NCI-H82 treated with DMSO at 0.1 percent for 48 hours (cell line): ENCODE data around the gene CPZ.
"Not testable (repeated sequence)": the region's sequence is repeated elsewhere in the genome, so short reads cannot be mapped to it uniquely, and the experiment has no call there.

Source experiments
- DNase-seq: peaks from one replicate; lab custom pipeline; 2025; ENCODE audit not compliant: unreplicated experiment; lab: John Stamatoyannopoulos, UW

The CPZ gene

GRCh38 chr4:8608714-8609391 lies 16.3 kb downstream of the CPZ start:
- no peak for DNase-seq

GRCh38 chr4:8609406-8609805 lies 16.8 kb downstream of the CPZ start:
- DNase-seq: no peak

GRCh38 chr4:8609824-8610350 lies 17.3 kb downstream of the CPZ start:
- no peak for DNase-seq

- DNase-seq: no peak
Observed at GRCh38 chr4:8610858-8611616, 18.5 kb downstream of the CPZ start.

GRCh38 chr4:8612646-8613045 lies 20.1 kb downstream of the CPZ start:
- DNase-seq: no peak

GRCh38 chr4:8613421-8614364 lies 21.1 kb downstream of the CPZ start:
- DNase-seq: no peak

- DNase-seq: no peak
Observed at GRCh38 chr4:8614365-8615193, 22.0 kb downstream of the CPZ start.

- DNase-seq: no peak
Observed at GRCh38 chr4:8615366-8615765, 22.8 kb downstream of the CPZ start.

GRCh38 chr4:8615921-8616787 lies 23.6 kb downstream of the CPZ start:
- DNase-seq: no peak

GRCh38 chr4:8616831-8617230 lies 24.3 kb downstream of the CPZ start:
- DNase-seq: no peak

- DNase-seq: no peak
Observed at GRCh38 chr4:8617486-8618040, 25.0 kb downstream of the CPZ start.

GRCh38 chr4:8618421-8618820 lies 25.9 kb downstream of the CPZ start:
- DNase-seq: no peak

- no peak for DNase-seq
Observed at GRCh38 chr4:8618961-8619720, 26.6 kb downstream of the CPZ start.

- DNase-seq: not testable (repeated sequence)
Observed at GRCh38 chr4:8621135-8621534, 28.6 kb downstream of the CPZ start.

GRCh38 chr4:8624601-8625272 lies 32.2 kb downstream of the CPZ start:
- DNase-seq: not testable (repeated sequence)

GRCh38 chr4:8630240-8630905 lies 37.8 kb downstream of the CPZ start:
- DNase-seq: not testable (repeated sequence)

GRCh38 chr4:8631896-8632295 lies 39.3 kb downstream of the CPZ start:
- not testable (repeated sequence) for DNase-seq
